D721Med (cell line): Measurements from ENCODE around the gene NKTR.

Experiments used
- DNase-seq: peaks from one replicate; pipeline ENCODE4 v3.0.0; 2011; ENCODE audit warnings: low spot score; ENCODE audit not compliant: insufficient read length
- FAIRE-seq: peaks from 2 replicates; lab custom pipeline; 2011; peaks lifted over from hg19 to GRCh38; lab: Jason Lieb, UNC
- CTCF ChIP-seq: IDR thresholded peaks from 2 replicates; pipeline ENCODE4 v1.5.1; 2012; ENCODE audit warnings: mild to moderate bottlenecking, control low read depth; ENCODE audit not compliant: insufficient read depth; ENCODE audit errors: missing control alignments

The NKTR gene

GRCh38 chr3:42662813-42663535 lies 62.5 kb downstream of the NKTR start:
- no peak for TF ChIP-seq CTCF
- DNase-seq, result no peak
- FAIRE-seq, result no peak

GRCh38 chr3:42663581-42664437 lies 63.3 kb downstream of the NKTR start:
- TF ChIP-seq CTCF, result no peak
- no peak for FAIRE-seq
- no peak for DNase-seq

- no peak for FAIRE-seq
- TF ChIP-seq CTCF, result no peak
- DNase-seq, result no peak
Observed at GRCh38 chr3:42664438-42664803, 63.9 kb downstream of the NKTR start.

- FAIRE-seq, result no peak
- DNase-seq, result no peak
- TF ChIP-seq CTCF, result no peak
Observed at GRCh38 chr3:42665050-42665878, 64.8 kb downstream of the NKTR start.

GRCh38 chr3:42666022-42666421 lies 65.5 kb downstream of the NKTR start:
- FAIRE-seq, result no peak
- no peak for DNase-seq
- no peak for TF ChIP-seq CTCF

- DNase-seq (no peak), FAIRE-seq (no peak)
- TF ChIP-seq CTCF, result no peak
Observed at GRCh38 chr3:42666577-42666998, 66.1 kb downstream of the NKTR start.
